Neuronal stem cell (in vitro differentiated cells): Measurements from ENCODE around the gene HEXD.

ENCODE experiments used
- DNase-seq: peaks from one replicate; pipeline ENCODE4 v3.0.0-alpha.2; 2013; ENCODE audit warnings: low spot score
- H2AFZ ChIP-seq: one replicate; pipeline ENCODE4 v1.6.1; 2013; ENCODE audit warnings: mild to moderate bottlenecking, low read length, inconsistent platforms
- H2AK5ac ChIP-seq: 2 replicates; pipeline ENCODE4 v1.6.1; 2013; ENCODE audit warnings: low read depth, mild to moderate bottlenecking, inconsistent platforms, low read length, moderate library complexity, mixed read lengths
- H2BK120ac ChIP-seq: 2 replicates; pipeline ENCODE4 v1.6.1; 2013; ENCODE audit warnings: low read depth, mild to moderate bottlenecking, inconsistent platforms, low read length, moderate library complexity, mixed read lengths
- H2BK12ac ChIP-seq: one replicate; pipeline ENCODE4 v1.6.1; 2013; ENCODE audit warnings: low read length, inconsistent platforms
- H2BK15ac ChIP-seq: 2 replicates; pipeline ENCODE4 v1.6.1; 2013; ENCODE audit warnings: mild to moderate bottlenecking, low read length, inconsistent platforms, mixed read lengths
- H2BK5ac ChIP-seq: one replicate; pipeline ENCODE4 v1.6.1; 2013; ENCODE audit warnings: inconsistent platforms, mild to moderate bottlenecking, low read length, moderate library complexity
- H3K14ac ChIP-seq: one replicate; pipeline ENCODE4 v1.6.1; 2013; ENCODE audit warnings: low read length, inconsistent platforms
- H3K18ac ChIP-seq: 2 replicates; pipeline ENCODE4 v1.6.1; 2013; ENCODE audit warnings: low read length, inconsistent platforms
- H3K23ac ChIP-seq: 2 replicates; pipeline ENCODE4 v1.6.1; 2013; ENCODE audit warnings: low read depth, mild to moderate bottlenecking, mixed read lengths, low read length, inconsistent platforms; ENCODE audit not compliant: poor library complexity
- H3K27ac ChIP-seq: replicated peaks from 3 replicates; pipeline ENCODE4 v1.5.1; 2013; ENCODE audit warnings: low read length, inconsistent platforms
- H3K27me3 ChIP-seq, 3 experiments: 2 replicates each; pipeline ENCODE4 v1.6.1; 2013; ENCODE audit warnings: low read length in 3 of 3, mild to moderate bottlenecking in 2 of 3, inconsistent platforms in 1 of 3, low read depth in 1 of 3, mixed read lengths in 1 of 3, moderate library complexity in 1 of 3; ENCODE audit not compliant: control insufficient read depth in 3 of 3, insufficient read depth in 3 of 3
- H3K36me3 ChIP-seq, 2 donors: replicated peaks in 1 of 2; 2 replicates each; pipeline ENCODE4 v1.6.1; 2013; ENCODE audit warnings: low read length in 2 of 2; ENCODE audit not compliant: control insufficient read depth in 2 of 2, insufficient read depth in 2 of 2
- H3K4ac ChIP-seq: 2 replicates; pipeline ENCODE4 v1.6.1; 2013; ENCODE audit warnings: inconsistent platforms, mild to moderate bottlenecking, low read length, moderate library complexity
- H3K4me1 ChIP-seq, 2 donors: 1 replicate in 1 of 2; 2 replicates in 1 of 2; pipeline ENCODE4 v1.6.1; 2013; ENCODE audit warnings: low read length in 2 of 2, low read depth in 1 of 2; ENCODE audit not compliant: control insufficient read depth in 2 of 2, insufficient read depth in 1 of 2
- H3K4me2 ChIP-seq: one replicate; pipeline ENCODE4 v1.6.1; 2013; ENCODE audit warnings: mild to moderate bottlenecking, low read length, inconsistent platforms; ENCODE audit not compliant: insufficient read depth, poor library complexity, severe bottlenecking
- H3K4me3 ChIP-seq, 2 donors: 2 replicates each; pipeline ENCODE4 v1.5.1; 2013; ENCODE audit warnings: low read length in 2 of 2, mild to moderate bottlenecking in 2 of 2, inconsistent platforms in 1 of 2, moderate library complexity in 1 of 2
- H3K79me1 ChIP-seq: one replicate; pipeline ENCODE4 v1.6.1; 2013; ENCODE audit warnings: low read depth, mild to moderate bottlenecking, inconsistent platforms, low read length, moderate library complexity
- H3K9ac ChIP-seq: one replicate; pipeline ENCODE4 v1.6.1; 2013; ENCODE audit warnings: mild to moderate bottlenecking, low read depth, low read length, inconsistent platforms; ENCODE audit not compliant: poor library complexity
- H3K9me3 ChIP-seq, 2 donors: replicated peaks in 1 of 2; 2 replicates each; pipeline versions ENCODE3 to v1.6.1; 2013; ENCODE audit warnings: low read length in 2 of 2, mild to moderate bottlenecking in 2 of 2, inconsistent platforms in 1 of 2, low read depth in 1 of 2, mixed read lengths in 1 of 2, moderate library complexity in 1 of 2; ENCODE audit not compliant: control insufficient read depth in 2 of 2, insufficient read depth in 1 of 2
- H4K8ac ChIP-seq: one replicate; pipeline ENCODE4 v1.6.1; 2013; ENCODE audit warnings: low read depth, mild to moderate bottlenecking, inconsistent platforms, low read length, moderate library complexity
- H4K91ac ChIP-seq: one replicate; pipeline ENCODE4 v1.6.1; 2013; ENCODE audit warnings: low read length, low read depth, mild to moderate bottlenecking, inconsistent platforms; ENCODE audit not compliant: poor library complexity
- WGBS, 2 donors: extraction: QIAGEN DNeasy Blood & Tissue Kit; methylation state at CpG; one replicate each; pipeline ENCODE4 v1.1.7; 2013; ENCODE audit warnings: missing lambda C conversion rate in 2 of 2, mixed read lengths in 1 of 2; ENCODE audit not compliant: insufficient read length in 2 of 2, insufficient replicate concordance in 1 of 2; ENCODE audit errors: extremely low coverage in 2 of 2; 5-methylcytosine and 5-hydroxymethylcytosine counted together

HEXD gene

GRCh38 chr17:82479602-82480001, 61.5 kb downstream of the HEXD start:
- no peak overlapping the region for H2AK5ac ChIP-seq
- no peak overlapping the region for H3K18ac ChIP-seq
- H2BK12ac ChIP-seq = no peak overlapping the region
- H3K27ac ChIP-seq = no peak overlapping the region
- no peak overlapping the region for H2BK5ac ChIP-seq
- no peak overlapping the region for H3K4ac ChIP-seq
- H4K91ac ChIP-seq = no peak overlapping the region
- DNase-seq = no peak
- no peak overlapping the region for H4K8ac ChIP-seq
- no peak overlapping the region for H3K4me2 ChIP-seq
- H3K79me1 ChIP-seq = peaks cover 3% of the 10 kb centered on the region
- H3K9ac ChIP-seq = no peak overlapping the region
- H3K9me3 ChIP-seq = no peaks in the 10 kb centered on the region
- no peak overlapping the region for H2BK15ac ChIP-seq
- H3K36me3 ChIP-seq = peaks cover 57 to 94% of the 10 kb centered on the region in 2 donors
- H3K14ac ChIP-seq = peak overlapping the region; percentile 27
- H2AFZ ChIP-seq = no peak overlapping the region
- H2BK120ac ChIP-seq = no peak overlapping the region
- H3K4me1 ChIP-seq = no peaks in the 10 kb centered on the region
- WGBS, 2 donors = no CpG with 5 or more reads among the region's 5 CpGs
- no peak overlapping the region for H3K23ac ChIP-seq
- no peaks in the 10 kb centered on the region for H3K27me3 ChIP-seq
- H3K4me3 ChIP-seq = no peak overlapping the region

GRCh38 chr17:82480318-82480717, 62.2 kb downstream of the HEXD start:
- Histone ChIP-seq H3K4me1 (no peaks in the 10 kb centered on the region), H3K23ac (peak overlapping the region; percentile 17), H2BK5ac (no peak overlapping the region), H2BK12ac (no peak overlapping the region), H3K9ac (no peak overlapping the region), H3K14ac (peak overlapping the region; percentile 27), H2AK5ac (no peak overlapping the region), H4K8ac (no peak overlapping the region), H3K9me3 (no peaks in the 10 kb centered on the region), H3K36me3 (peaks cover 55 to 94% of the 10 kb centered on the region in 2 donors), H2AFZ (no peak overlapping the region), H3K79me1 (peaks cover 3% of the 10 kb centered on the region), H2BK120ac (no peak overlapping the region), H4K91ac (no peak overlapping the region), H3K18ac (no peak overlapping the region), H3K4me3 (no peak overlapping the region), H3K4me2 (no peak overlapping the region), H3K27me3 (no peaks in the 10 kb centered on the region), H3K4ac (no peak overlapping the region), H2BK15ac (no peak overlapping the region), H3K27ac (no peak overlapping the region)
- WGBS, 2 donors = no CpG with 5 or more reads among the region's 9 CpGs
- DNase-seq = no peak

- no peak overlapping the region for H2BK5ac ChIP-seq
- no peak overlapping the region for H3K4ac ChIP-seq
- H2BK15ac ChIP-seq = no peak overlapping the region
- H2BK120ac ChIP-seq = no peak overlapping the region
- no peak overlapping the region for H3K4me3 ChIP-seq
- no peak overlapping the region for H3K18ac ChIP-seq
- H3K9ac ChIP-seq = no peak overlapping the region
- H2AFZ ChIP-seq = no peak overlapping the region
- H3K27me3 ChIP-seq = no peaks in the 10 kb centered on the region
- no peak overlapping the region for H3K4me2 ChIP-seq
- DNase-seq = no peak
- H3K27ac ChIP-seq = no peak overlapping the region
- H3K23ac ChIP-seq = no peak overlapping the region
- H2BK12ac ChIP-seq = no peak overlapping the region
- H3K9me3 ChIP-seq = no peaks in the 10 kb centered on the region
- H4K91ac ChIP-seq = no peak overlapping the region
- H3K79me1 ChIP-seq = peaks cover 5% of the 10 kb centered on the region
- no peak overlapping the region for H2AK5ac ChIP-seq
- H3K4me1 ChIP-seq = no peaks in the 10 kb centered on the region
- peaks cover 71 to 98% of the 10 kb centered on the region in 2 donors for H3K36me3 ChIP-seq
- H3K14ac ChIP-seq = no peak overlapping the region
- no peak overlapping the region for H4K8ac ChIP-seq
- WGBS, 2 donors = no CpG with 5 or more reads among the region's 6 CpGs
Measured at GRCh38 chr17:82483204-82483660, 65.1 kb downstream of the HEXD start.

GRCh38 chr17:82483836-82484235, 65.7 kb downstream of the HEXD start:
- no CpG with 5 or more reads among the region's 9 CpGs for WGBS, 2 donors
- no peak overlapping the region for H3K9ac ChIP-seq
- no peak overlapping the region for H3K23ac ChIP-seq
- peak overlapping the region; percentile 5 for H2BK5ac ChIP-seq
- H3K4me2 ChIP-seq = no peak overlapping the region
- H3K9me3 ChIP-seq = no peaks in the 10 kb centered on the region
- H3K4me1 ChIP-seq = no peaks in the 10 kb centered on the region
- H3K79me1 ChIP-seq = peaks cover 5% of the 10 kb centered on the region
- no peak overlapping the region for H2AK5ac ChIP-seq
- H2BK15ac ChIP-seq = no peak overlapping the region
- H3K14ac ChIP-seq = no peak overlapping the region
- no peak overlapping the region for H2AFZ ChIP-seq
- H2BK12ac ChIP-seq = no peak overlapping the region
- no peak overlapping the region for H4K91ac ChIP-seq
- H3K4ac ChIP-seq = no peak overlapping the region
- peaks cover 65 to 98% of the 10 kb centered on the region in 2 donors for H3K36me3 ChIP-seq
- H3K27ac ChIP-seq = no peak overlapping the region
- peak overlapping the region in 1 of 2 donors; percentile 35 for H3K4me3 ChIP-seq
- no peak for DNase-seq
- no peak overlapping the region for H3K18ac ChIP-seq
- H4K8ac ChIP-seq = no peak overlapping the region
- no peak overlapping the region for H2BK120ac ChIP-seq
- no peaks in the 10 kb centered on the region for H3K27me3 ChIP-seq
